Measurements from ENCODE around the gene DCST1. TPM values are rescaled to one million over a fixed set of nuclear protein-coding genes. Genes with fewer than 3 reads are reported as not detected.

Gene DCST1
- total and polyA plus RNA-seq, 4 donors = not detected

GRCh38 chr1:155010211-155010918, 23.3 kb upstream of the DCST1 start:
- WGBS = 64% methylated on average over 11 of the region's 11 CpGs
- no peak for DNase-seq (ENCODE audit: low spot score)
- H3K4me3 ChIP-seq (ENCODE audit: low read depth in 1 of 3, low read length in 3 of 3) = no peak overlapping the region
- H3K4me1 ChIP-seq (ENCODE audit: control insufficient read depth in 4 of 4, insufficient read depth in 4 of 4, low read length in 3 of 4) = peaks cover 61 to 92% (median 77%) of the 10 kb centered on the region in 4 donors
- TF ChIP-seq ZBTB33 (IDR thresholded peaks at IDR 0.05) (no peak), HNF4A (conservative IDR thresholded peaks at IDR 0.05) (peak in 1 of 2 donors; percentile 35)
- no peaks in the 10 kb centered on the region for H3K9me3 ChIP-seq (ENCODE audit: control insufficient read depth in 4 of 4, low read length in 3 of 4)
- peak overlapping the region in 1 of 2 donors; percentile 29 for H3K27ac ChIP-seq (ENCODE audit: low read depth in 1 of 2, low read length in 2 of 2)
- no peaks in the 10 kb centered on the region for H3K27me3 ChIP-seq (ENCODE audit: control insufficient read depth in 4 of 4, insufficient read depth in 4 of 4, low read length in 3 of 4)
- H3K9ac ChIP-seq (ENCODE audit: low read depth in 1 of 2, low read length in 2 of 2) = no peak overlapping the region
- H3K36me3 ChIP-seq (ENCODE audit: control insufficient read depth in 4 of 4, insufficient read depth in 3 of 4, low read depth in 1 of 4, low read length in 3 of 4) = peaks cover 0 to 13% (median 6%) of the 10 kb centered on the region in 4 donors

- TF ChIP-seq JUND (IDR thresholded peaks at IDR 0.05) (no peak), ZBTB33 (IDR thresholded peaks at IDR 0.05) (no peak), FOXA1 (IDR thresholded peaks at IDR 0.05) (no peak), GABPA (IDR thresholded peaks at IDR 0.05 in 1 of 2, conservative IDR thresholded peaks at IDR 0.05 in 1 of 2) (no peak)
- 83% methylated on average over 5 of the region's 5 CpGs for WGBS
- H3K9ac ChIP-seq (ENCODE audit: low read depth in 1 of 2, low read length in 2 of 2) = no peak overlapping the region
- peak overlapping the region; percentile 8 to 13 for H3K27ac ChIP-seq (ENCODE audit: low read depth in 1 of 2, low read length in 2 of 2)
- H3K9me3 ChIP-seq (ENCODE audit: control insufficient read depth in 4 of 4, low read length in 3 of 4) = no peaks in the 10 kb centered on the region
- H3K4me1 ChIP-seq (ENCODE audit: control insufficient read depth in 4 of 4, insufficient read depth in 4 of 4, low read length in 3 of 4) = peaks cover 56 to 90% (median 72%) of the 10 kb centered on the region in 4 donors
- no peaks in the 10 kb centered on the region for H3K27me3 ChIP-seq (ENCODE audit: control insufficient read depth in 4 of 4, insufficient read depth in 4 of 4, low read length in 3 of 4)
- H3K36me3 ChIP-seq (ENCODE audit: control insufficient read depth in 4 of 4, insufficient read depth in 3 of 4, low read depth in 1 of 4, low read length in 3 of 4) = peaks cover 3 to 19% (median 7%) of the 10 kb centered on the region in 4 donors
- H3K4me3 ChIP-seq (ENCODE audit: low read depth in 1 of 3, low read length in 3 of 3) = no peak overlapping the region
- DNase-seq (ENCODE audit: low spot score) = no peak
Measured at GRCh38 chr1:155011004-155011416, 22.6 kb upstream of the DCST1 start.

GRCh38 chr1:155011437-155012025, 22.1 kb upstream of the DCST1 start:
- 91% methylated on average over 6 of the region's 6 CpGs for WGBS
- H3K27ac ChIP-seq (ENCODE audit: low read depth in 1 of 2, low read length in 2 of 2) = peak overlapping the region; percentile 8 to 13
- no peak for DNase-seq (ENCODE audit: low spot score)
- H3K4me1 ChIP-seq (ENCODE audit: control insufficient read depth in 4 of 4, insufficient read depth in 4 of 4, low read length in 3 of 4) = peaks cover 53 to 90% (median 67%) of the 10 kb centered on the region in 4 donors
- no peak overlapping the region for H3K4me3 ChIP-seq (ENCODE audit: low read depth in 1 of 3, low read length in 3 of 3)
- H3K9me3 ChIP-seq (ENCODE audit: control insufficient read depth in 4 of 4, low read length in 3 of 4) = no peaks in the 10 kb centered on the region
- H3K9ac ChIP-seq (ENCODE audit: low read depth in 1 of 2, low read length in 2 of 2) = no peak overlapping the region
- H3K27me3 ChIP-seq (ENCODE audit: control insufficient read depth in 4 of 4, insufficient read depth in 4 of 4, low read length in 3 of 4) = no peaks in the 10 kb centered on the region
- peaks cover 3 to 19% (median 9%) of the 10 kb centered on the region in 4 donors for H3K36me3 ChIP-seq (ENCODE audit: control insufficient read depth in 4 of 4, insufficient read depth in 3 of 4, low read depth in 1 of 4, low read length in 3 of 4)
- no peak for TF ChIP-seq HNF4A (conservative IDR thresholded peaks at IDR 0.05)
- TF ChIP-seq FOXA1 (IDR thresholded peaks at IDR 0.05) = no peak
- TF ChIP-seq REST (IDR thresholded peaks at IDR 0.05) = no peak
- no peak for TF ChIP-seq MAX (IDR thresholded peaks at IDR 0.05)
- TF ChIP-seq SP1 (IDR thresholded peaks at IDR 0.05) = no peak
- no peak for TF ChIP-seq ZBTB33 (IDR thresholded peaks at IDR 0.05)
- TF ChIP-seq NR2F2 (IDR thresholded peaks at IDR 0.05) = no peak
- TF ChIP-seq EGR1 (IDR thresholded peaks at IDR 0.05; ENCODE audit: low read depth in 2 of 2) = no peak
- TF ChIP-seq ATF3 (IDR thresholded peaks at IDR 0.05) = no peak
- no peak for TF ChIP-seq HNF4G (IDR thresholded peaks at IDR 0.05)
- no peak for TF ChIP-seq TAF1 (conservative IDR thresholded peaks at IDR 0.05)
- TF ChIP-seq FOXA2 (IDR thresholded peaks at IDR 0.05) = no peak
- no peak for TF ChIP-seq JUND (IDR thresholded peaks at IDR 0.05)

All from liver (tissue), 9 donors.